CD4-positive, alpha-beta T cell treated with Interleukin-15 for 1 hour (primary cell): Measurements from ENCODE around the gene SNRPD1.
"Not testable (repeated sequence)": the region's sequence is repeated elsewhere in the genome, so short reads cannot be mapped to it uniquely, and the experiment has no call there.

Source experiments
- DNase-seq: peaks from one replicate; pipeline ENCODE4 v3.0.0-alpha.2; 2020

Gene SNRPD1

GRCh38 chr18:21612125-21613039 lies at the start of gene SNRPD1:
Gene SNRPD1 (plus strand): TSS chr18:21612314. CDS start chr18:21612430, 116 bp downstream.
- peak; percentile 86 for DNase-seq

- DNase-seq: no peak
Observed at GRCh38 chr18:21571772-21572171, 40.3 kb upstream of the SNRPD1 start.

GRCh38 chr18:21575656-21576055 lies 36.5 kb upstream of the SNRPD1 start:
- DNase-seq: no peak

GRCh38 chr18:21584391-21584790 lies 27.7 kb upstream of the SNRPD1 start:
- no peak for DNase-seq

- DNase-seq: not testable (repeated sequence)
Observed at GRCh38 chr18:21592361-21592760, 19.8 kb upstream of the SNRPD1 start.

GRCh38 chr18:21593540-21594257 lies 18.4 kb upstream of the SNRPD1 start:
- no peak for DNase-seq

- no peak for DNase-seq
Observed at GRCh38 chr18:21597620-21598019, 14.5 kb upstream of the SNRPD1 start.

- DNase-seq: no peak
Observed at GRCh38 chr18:21598726-21599584, 13.2 kb upstream of the SNRPD1 start.

- DNase-seq: no peak
Observed at GRCh38 chr18:21599585-21600525, 12.3 kb upstream of the SNRPD1 start.

GRCh38 chr18:21600526-21601410 lies 11.3 kb upstream of the SNRPD1 start, which contains the start of gene ESCO1:
Gene ESCO1 (minus strand): TSS chr18:21600704. CDS start chr18:21574843, 25,861 bp downstream.
- DNase-seq: peak; percentile 98

GRCh38 chr18:21602299-21602587 lies 9.9 kb upstream of the SNRPD1 start:
- DNase-seq: peak; percentile 47

- no peak for DNase-seq
Observed at GRCh38 chr18:21604671-21605070, 7.4 kb upstream of the SNRPD1 start.

GRCh38 chr18:21605213-21605612 lies 6.9 kb upstream of the SNRPD1 start:
- DNase-seq: no peak

- not testable (repeated sequence) for DNase-seq
Observed at GRCh38 chr18:21611401-21612124, 551 bp upstream of the SNRPD1 start.

- not testable (repeated sequence) for DNase-seq
Observed at GRCh38 chr18:21621640-21622039, 9.5 kb downstream of the SNRPD1 start.

GRCh38 chr18:21629089-21629832 lies 17.1 kb downstream of the SNRPD1 start:
- no peak for DNase-seq

- DNase-seq: no peak
Observed at GRCh38 chr18:21632393-21632792, 20.3 kb downstream of the SNRPD1 start.

GRCh38 chr18:21634588-21635199 lies 22.6 kb downstream of the SNRPD1 start:
- no peak for DNase-seq

GRCh38 chr18:21636769-21637168 lies 24.7 kb downstream of the SNRPD1 start:
- no peak for DNase-seq
